ENCODE results near the gene KRT8. TPM values are rescaled to one million over a fixed set of nuclear protein-coding genes. Genes with fewer than 3 reads are reported as not detected.
A peak's percentile ranks its signal among the peaks of the same experiment; 100 is the strongest.

Gene KRT8
- total RNA-seq, 1 donor from 2014 or later: 18.6 TPM

DNA sequence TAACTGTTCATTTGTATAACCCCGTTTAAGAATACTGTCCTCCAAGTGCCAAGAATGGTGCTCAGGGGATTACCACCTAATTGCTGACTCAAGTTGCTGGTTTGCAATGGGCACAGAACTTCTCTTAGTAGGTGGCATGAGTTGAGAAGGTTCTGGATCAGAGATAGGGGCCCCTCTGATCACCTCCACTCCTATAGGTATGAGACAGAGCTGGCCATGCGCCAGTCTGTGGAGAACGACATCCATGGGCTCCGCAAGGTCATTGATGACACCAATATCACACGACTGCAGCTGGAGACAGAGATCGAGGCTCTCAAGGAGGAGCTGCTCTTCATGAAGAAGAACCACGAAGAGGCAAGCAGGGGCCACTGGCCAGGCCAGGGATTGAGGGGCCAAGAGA, 45.7 kb upstream of the KRT8 start:
- no peak for TF ChIP-seq CTCF (IDR thresholded peaks at IDR 0.05)
- peaks cover 45% of the 10 kb centered on the region for H3K4me1 Mint-ChIP-seq (ENCODE audit: unreplicated experiment)

GRCh38 chr12:52949413-52950331, 44.8 kb upstream of the KRT8 start:
- peak overlapping the region; percentile 90 for H3K27ac Mint-ChIP-seq (ENCODE audit: unreplicated experiment)
- no peaks in the 10 kb centered on the region for H3K27me3 Mint-ChIP-seq (ENCODE audit: unreplicated experiment)
- H3K4me1 Mint-ChIP-seq (ENCODE audit: unreplicated experiment): peaks cover 54% of the 10 kb centered on the region
- H3K36me3 Mint-ChIP-seq (ENCODE audit: unreplicated experiment): peaks cover 14% of the 10 kb centered on the region
- DNase-seq (ENCODE audit: extremely low spot score, unreplicated experiment): no peak
- H3K9me3 Mint-ChIP-seq (ENCODE audit: unreplicated experiment): no peaks in the 10 kb centered on the region
- no peak for TF ChIP-seq CTCF (IDR thresholded peaks at IDR 0.05)
- peak overlapping the region; percentile 83 for H3K4me3 Mint-ChIP-seq (ENCODE audit: unreplicated experiment)

More for the DNA sequence above, 45.7 kb upstream of the KRT8 start:
- no peaks in the 10 kb centered on the region for H3K27me3 Mint-ChIP-seq (ENCODE audit: unreplicated experiment)
- DNase-seq (ENCODE audit: extremely low spot score, unreplicated experiment): no peak
- H3K36me3 Mint-ChIP-seq (ENCODE audit: unreplicated experiment): peaks cover 14% of the 10 kb centered on the region
- H3K9me3 Mint-ChIP-seq (ENCODE audit: unreplicated experiment): no peaks in the 10 kb centered on the region
- no peak overlapping the region for H3K27ac Mint-ChIP-seq (ENCODE audit: unreplicated experiment)
- peak overlapping the region; percentile 83 for H3K4me3 Mint-ChIP-seq (ENCODE audit: unreplicated experiment)

- Mint-ChIP-seq H3K4me3 (ENCODE audit: unreplicated experiment) (peak overlapping the region; percentile 75), H3K27me3 (ENCODE audit: unreplicated experiment) (no peaks in the 10 kb centered on the region), H3K27ac (ENCODE audit: unreplicated experiment) (no peak overlapping the region), H3K36me3 (ENCODE audit: unreplicated experiment) (peaks cover 14% of the 10 kb centered on the region), H3K9me3 (ENCODE audit: unreplicated experiment) (no peaks in the 10 kb centered on the region), H3K4me1 (ENCODE audit: unreplicated experiment) (peaks cover 55% of the 10 kb centered on the region)
- TF ChIP-seq CTCF (IDR thresholded peaks at IDR 0.05): no peak
- no peak for DNase-seq (ENCODE audit: extremely low spot score, unreplicated experiment)
Measured at GRCh38 chr12:52947738-52948423, 43.0 kb upstream of the KRT8 start.

- H3K9me3 Mint-ChIP-seq (ENCODE audit: unreplicated experiment): no peaks in the 10 kb centered on the region
- peak overlapping the region; percentile 67 for H3K27ac Mint-ChIP-seq (ENCODE audit: unreplicated experiment)
- H3K4me3 Mint-ChIP-seq (ENCODE audit: unreplicated experiment): peak overlapping the region; percentile 26
- no peaks in the 10 kb centered on the region for H3K27me3 Mint-ChIP-seq (ENCODE audit: unreplicated experiment)
- no peak for DNase-seq (ENCODE audit: extremely low spot score, unreplicated experiment)
- TF ChIP-seq CTCF (IDR thresholded peaks at IDR 0.05): no peak
- H3K36me3 Mint-ChIP-seq (ENCODE audit: unreplicated experiment): peaks cover 10% of the 10 kb centered on the region
- H3K4me1 Mint-ChIP-seq (ENCODE audit: unreplicated experiment): peaks cover 55% of the 10 kb centered on the region
Measured at GRCh38 chr12:52946797-52947547, 42.1 kb upstream of the KRT8 start.

Measured in osteocyte (in vitro differentiated cells).